ENCODE data around the gene SWAP70.

GRCh38 chr11:9703280-9703679 is 39.4 kb downstream of the SWAP70 start:
- TF ChIP-seq, protein P1, sequence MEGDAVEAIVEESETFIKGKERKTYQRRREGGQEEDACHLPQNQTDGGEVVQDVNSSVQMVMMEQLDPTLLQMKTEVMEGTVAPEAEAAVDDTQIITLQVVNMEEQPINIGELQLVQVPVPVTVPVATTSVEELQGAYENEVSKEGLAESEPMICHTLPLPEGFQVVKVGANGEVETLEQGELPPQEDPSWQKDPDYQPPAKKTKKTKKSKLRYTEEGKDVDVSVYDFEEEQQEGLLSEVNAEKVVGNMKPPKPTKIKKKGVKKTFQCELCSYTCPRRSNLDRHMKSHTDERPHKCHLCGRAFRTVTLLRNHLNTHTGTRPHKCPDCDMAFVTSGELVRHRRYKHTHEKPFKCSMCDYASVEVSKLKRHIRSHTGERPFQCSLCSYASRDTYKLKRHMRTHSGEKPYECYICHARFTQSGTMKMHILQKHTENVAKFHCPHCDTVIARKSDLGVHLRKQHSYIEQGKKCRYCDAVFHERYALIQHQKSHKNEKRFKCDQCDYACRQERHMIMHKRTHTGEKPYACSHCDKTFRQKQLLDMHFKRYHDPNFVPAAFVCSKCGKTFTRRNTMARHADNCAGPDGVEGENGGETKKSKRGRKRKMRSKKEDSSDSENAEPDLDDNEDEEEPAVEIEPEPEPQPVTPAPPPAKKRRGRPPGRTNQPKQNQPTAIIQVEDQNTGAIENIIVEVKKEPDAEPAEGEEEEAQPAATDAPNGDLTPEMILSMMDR (IDR thresholded peaks at IDR 0.05; ENCODE audit: low read depth, low read length, poor library complexity, severe bottlenecking): no peak
- TF ChIP-seq EZH2phosphoT487 (IDR thresholded peaks at IDR 0.05; ENCODE audit: borderline replicate concordance, low read length): no peak
